A549 (cell line): ENCODE measurements around the gene ATXN10.

Experiments used
- BCL3 ChIP-seq: fragments of >200 bp; sonication (Bioruptor Twin); formaldehyde crosslinking; IDR thresholded peaks from 3 replicates; pipeline ENCODE4 v1.6.1; 2016
- CHD2 ChIP-seq: fragments of 150-350 bp; IDR thresholded peaks from 2 replicates; pipeline ENCODE4 v1.6.1; 2014; ENCODE audit warnings: low read length; ENCODE audit not compliant: partially characterized antibody
- CTCF ChIP-seq: fragments of >200 bp; sonication (Bioruptor Twin); formaldehyde crosslinking; IDR thresholded peaks from 3 replicates; pipeline ENCODE4 v1.5.1; 2016
- JUNB ChIP-seq: fragments of >200 bp; sonication (Bioruptor Twin); formaldehyde crosslinking; IDR thresholded peaks from 2 replicates; pipeline ENCODE4 v1.6.1; 2016
- KDM1A ChIP-seq: fragments of 200-600 bp; sonication (generic); IDR thresholded peaks from 2 replicates; pipeline ENCODE4 v1.6.1; 2016; ENCODE audit warnings: low read depth, mild to moderate bottlenecking
- KDM5A ChIP-seq: fragments of 200-600 bp; sonication (generic); IDR thresholded peaks from 2 replicates; pipeline ENCODE4 v1.6.1; 2016; ENCODE audit warnings: antibody characterized with exemption, mild to moderate bottlenecking
- MAFK ChIP-seq: fragments of 450-650 bp; IDR thresholded peaks from 2 replicates; pipeline ENCODE4 v1.6.1; 2014; ENCODE audit not compliant: partially characterized antibody
- MAX ChIP-seq: IDR thresholded peaks from 2 replicates; pipeline ENCODE4 v1.6.1; 2012
- POLR2A ChIP-seq: IDR thresholded peaks from 2 replicates; pipeline ENCODE4 v1.6.1; 2012; ENCODE audit warnings: mild to moderate bottlenecking, low read length
- RAD21 ChIP-seq, 2 experiments: fragments of >200 bp in 1 of 2; sonication (Bioruptor Twin) in 1 of 2; formaldehyde crosslinking in 1 of 2; IDR thresholded peaks in 1 of 2; conservative IDR thresholded peaks in 1 of 2; 2 replicates in 1 of 2; 3 replicates in 1 of 2; pipeline ENCODE4 v1.6.1; 2012 to 2018; ENCODE audit warnings: inconsistent platforms in 1 of 2
- RCOR1 ChIP-seq: fragments of 150-350 bp; IDR thresholded peaks from 2 replicates; pipeline ENCODE4 v1.6.1; 2014; ENCODE audit warnings: antibody characterized with exemption, low read length, low read depth
- ZFP36 ChIP-seq: fragments of 450-650 bp; IDR thresholded peaks from 2 replicates; pipeline ENCODE4 v1.6.1; 2014; ENCODE audit warnings: borderline replicate concordance; ENCODE audit not compliant: partially characterized antibody
- TF ChIP-seq, protein P1 (sequence below): fragments of 450-650 bp; IDR thresholded peaks from 2 replicates; pipeline ENCODE4 v1.6.1; 2014; ENCODE audit warnings: antibody characterized with exemption

DNA sequence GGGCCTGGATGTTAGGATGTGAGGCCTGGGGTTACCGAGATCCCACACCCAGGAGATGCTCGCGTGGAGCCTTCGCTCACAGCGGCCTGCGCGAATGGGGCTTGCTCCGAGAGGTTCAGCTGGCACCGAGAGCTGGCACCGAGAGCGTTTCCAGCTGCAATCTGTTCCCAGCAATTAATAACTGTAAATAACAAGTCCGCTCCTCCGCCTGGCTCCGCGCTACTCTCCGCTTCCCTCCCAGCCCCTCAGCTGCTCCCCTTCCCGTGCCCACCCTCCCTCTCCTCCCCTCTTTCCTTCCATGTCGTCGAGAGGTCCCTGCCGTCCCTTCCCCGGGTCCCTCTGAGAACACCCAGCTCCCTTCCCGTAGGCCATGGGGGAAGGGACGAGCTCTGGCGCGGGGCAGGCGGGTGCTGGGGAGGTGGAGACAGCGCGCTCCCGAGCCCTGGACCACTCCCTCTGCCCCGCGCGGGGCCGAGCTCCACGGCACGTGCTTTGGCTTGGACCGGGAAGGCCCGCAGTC is 194.6 kb downstream of the ATXN10 start:
- TF ChIP-seq CTCF (no peak), KDM5A (no peak), MAX (no peak), BCL3 (no peak), RAD21 (conservative IDR thresholded peaks at IDR 0.05 in 1 of 2, IDR thresholded peaks at IDR 0.05 in 1 of 2) (no peak), MAFK (no peak), RCOR1 (no peak), KDM1A (no peak), ZFP36 (no peak), CHD2 (no peak), POLR2A (no peak), JUNB (no peak)
- TF ChIP-seq, protein P1, sequence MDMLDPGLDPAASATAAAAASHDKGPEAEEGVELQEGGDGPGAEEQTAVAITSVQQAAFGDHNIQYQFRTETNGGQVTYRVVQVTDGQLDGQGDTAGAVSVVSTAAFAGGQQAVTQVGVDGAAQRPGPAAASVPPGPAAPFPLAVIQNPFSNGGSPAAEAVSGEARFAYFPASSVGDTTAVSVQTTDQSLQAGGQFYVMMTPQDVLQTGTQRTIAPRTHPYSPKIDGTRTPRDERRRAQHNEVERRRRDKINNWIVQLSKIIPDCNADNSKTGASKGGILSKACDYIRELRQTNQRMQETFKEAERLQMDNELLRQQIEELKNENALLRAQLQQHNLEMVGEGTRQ, result no peak
